Prostate gland (tissue), 2 donors: ENCODE results near the gene BATF. TPM values are rescaled to one million over a fixed set of nuclear protein-coding genes. Genes with fewer than 3 reads are reported as not detected.

Source experiments
- DNase-seq: peaks from one replicate; pipeline ENCODE4 v3.0.0-alpha.2; 2019; ENCODE audit warnings: low spot score
- H3K27ac ChIP-seq, 2 donors: fragments of 200-600 bp; sonication (generic); 2 replicates each; pipeline ENCODE4 v1.5.1; 2017 to 2019
- H3K27me3 ChIP-seq: fragments of 200-600 bp; sonication (generic); replicated peaks from 2 replicates; pipeline ENCODE4 v1.5.1; 2019; ENCODE audit not compliant: insufficient read depth
- H3K36me3 ChIP-seq, 2 donors: fragments of 200-600 bp; sonication (generic); 1 replicate in 1 of 2; 2 replicates in 1 of 2; pipeline versions ENCODE4 v1.5.1 to v1.8.1; 2017 to 2019
- H3K4me1 ChIP-seq: fragments of 200-600 bp; sonication (generic); replicated peaks from 2 replicates; pipeline ENCODE4 v1.5.1; 2019
- H3K4me3 ChIP-seq, 2 donors: fragments of 200-600 bp; sonication (generic); 2 replicates each; pipeline ENCODE4 v1.5.1; 2017 to 2019
- H3K9me3 ChIP-seq: fragments of 200-600 bp; sonication (generic); 2 replicates; pipeline ENCODE4 v1.5.1; 2017
- POLR2A ChIP-seq: fragments of 450-650 bp; IDR thresholded peaks from one replicate; pipeline ENCODE4 v1.6.1; 2016; ENCODE audit warnings: antibody characterized with exemption, mild to moderate bottlenecking
- POLR2AphosphoS5 ChIP-seq: sonication (generic); formaldehyde crosslinking; IDR thresholded peaks from one replicate; pipeline ENCODE4 v1.6.1; 2017; ENCODE audit warnings: antibody characterized with exemption
- WGBS: methylation state at CpG from one replicate; pipeline ENCODE4 v1.1.5; 2018; 5-methylcytosine and 5-hydroxymethylcytosine counted together
- intact Hi-C: fragments of 100-400 bp; cut with DNase I; formaldehyde crosslinking; loops from one replicate; pipeline ENCODE4 v1.14.2; 2022
- total RNA-seq, 2 donors: library from RNA; depleted of rRNA; stranded (reverse); fragments of >200 nt; gene quantifications; one replicate each; pipeline ENCODE4 v1.1.0, GENCODE V29; 2016
- TF ChIP-seq, protein P1 (sequence below), 4 experiments: fragments of 200-600 bp in 2 of 4; fragments of 450-650 bp in 2 of 4; sonication (generic) in 2 of 4; IDR thresholded peaks; 1 replicate in 3 of 4; 2 replicates in 1 of 4; pipeline ENCODE4 v1.5.1; 2016 to 2019; ENCODE audit warnings: antibody characterized with exemption in 4 of 4, mild to moderate bottlenecking in 2 of 4, moderate library complexity in 2 of 4

Gene BATF
- total RNA-seq, 2 donors from 2014 or later = 3.1 to 11.8 TPM

DNA sequence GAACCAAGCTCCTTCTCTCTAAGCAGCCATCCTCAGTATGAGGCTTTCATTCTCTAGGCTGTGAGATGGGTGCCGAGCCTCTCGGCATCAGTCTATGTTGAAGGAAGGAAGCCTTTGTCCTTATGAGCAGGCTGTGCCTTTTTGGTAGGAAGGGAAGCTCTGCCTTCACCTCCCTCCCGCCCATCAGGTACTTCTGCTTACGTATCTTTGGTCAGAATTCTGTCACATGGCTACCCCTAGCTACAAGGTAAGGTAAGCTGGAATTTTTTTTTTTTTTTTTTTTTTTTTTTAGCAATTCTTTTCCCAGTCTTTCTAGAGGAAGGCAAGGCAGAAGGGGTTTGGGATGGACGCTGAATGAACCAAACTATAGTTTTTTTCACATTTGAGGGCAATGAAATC lies 16.9 kb downstream of the BATF start:
- H3K9me3 ChIP-seq = no peaks in the 10 kb centered on the region
- H3K27ac ChIP-seq = no peak overlapping the region
- WGBS = 95% methylated on average over 5 of the region's 5 CpGs
- no peak for TF ChIP-seq POLR2A
- TF ChIP-seq, protein P1, sequence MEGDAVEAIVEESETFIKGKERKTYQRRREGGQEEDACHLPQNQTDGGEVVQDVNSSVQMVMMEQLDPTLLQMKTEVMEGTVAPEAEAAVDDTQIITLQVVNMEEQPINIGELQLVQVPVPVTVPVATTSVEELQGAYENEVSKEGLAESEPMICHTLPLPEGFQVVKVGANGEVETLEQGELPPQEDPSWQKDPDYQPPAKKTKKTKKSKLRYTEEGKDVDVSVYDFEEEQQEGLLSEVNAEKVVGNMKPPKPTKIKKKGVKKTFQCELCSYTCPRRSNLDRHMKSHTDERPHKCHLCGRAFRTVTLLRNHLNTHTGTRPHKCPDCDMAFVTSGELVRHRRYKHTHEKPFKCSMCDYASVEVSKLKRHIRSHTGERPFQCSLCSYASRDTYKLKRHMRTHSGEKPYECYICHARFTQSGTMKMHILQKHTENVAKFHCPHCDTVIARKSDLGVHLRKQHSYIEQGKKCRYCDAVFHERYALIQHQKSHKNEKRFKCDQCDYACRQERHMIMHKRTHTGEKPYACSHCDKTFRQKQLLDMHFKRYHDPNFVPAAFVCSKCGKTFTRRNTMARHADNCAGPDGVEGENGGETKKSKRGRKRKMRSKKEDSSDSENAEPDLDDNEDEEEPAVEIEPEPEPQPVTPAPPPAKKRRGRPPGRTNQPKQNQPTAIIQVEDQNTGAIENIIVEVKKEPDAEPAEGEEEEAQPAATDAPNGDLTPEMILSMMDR (IDR thresholded peaks at IDR 0.05) = no peak
- TF ChIP-seq POLR2AphosphoS5 = no peak
- no peak for DNase-seq
- H3K4me1 ChIP-seq = peaks cover 18% of the 10 kb centered on the region
- H3K27me3 ChIP-seq = no peaks in the 10 kb centered on the region
- H3K36me3 ChIP-seq = no peaks in the 10 kb centered on the region
- H3K4me3 ChIP-seq = no peak overlapping the region
- intact Hi-C loops = no loop called here

DNA sequence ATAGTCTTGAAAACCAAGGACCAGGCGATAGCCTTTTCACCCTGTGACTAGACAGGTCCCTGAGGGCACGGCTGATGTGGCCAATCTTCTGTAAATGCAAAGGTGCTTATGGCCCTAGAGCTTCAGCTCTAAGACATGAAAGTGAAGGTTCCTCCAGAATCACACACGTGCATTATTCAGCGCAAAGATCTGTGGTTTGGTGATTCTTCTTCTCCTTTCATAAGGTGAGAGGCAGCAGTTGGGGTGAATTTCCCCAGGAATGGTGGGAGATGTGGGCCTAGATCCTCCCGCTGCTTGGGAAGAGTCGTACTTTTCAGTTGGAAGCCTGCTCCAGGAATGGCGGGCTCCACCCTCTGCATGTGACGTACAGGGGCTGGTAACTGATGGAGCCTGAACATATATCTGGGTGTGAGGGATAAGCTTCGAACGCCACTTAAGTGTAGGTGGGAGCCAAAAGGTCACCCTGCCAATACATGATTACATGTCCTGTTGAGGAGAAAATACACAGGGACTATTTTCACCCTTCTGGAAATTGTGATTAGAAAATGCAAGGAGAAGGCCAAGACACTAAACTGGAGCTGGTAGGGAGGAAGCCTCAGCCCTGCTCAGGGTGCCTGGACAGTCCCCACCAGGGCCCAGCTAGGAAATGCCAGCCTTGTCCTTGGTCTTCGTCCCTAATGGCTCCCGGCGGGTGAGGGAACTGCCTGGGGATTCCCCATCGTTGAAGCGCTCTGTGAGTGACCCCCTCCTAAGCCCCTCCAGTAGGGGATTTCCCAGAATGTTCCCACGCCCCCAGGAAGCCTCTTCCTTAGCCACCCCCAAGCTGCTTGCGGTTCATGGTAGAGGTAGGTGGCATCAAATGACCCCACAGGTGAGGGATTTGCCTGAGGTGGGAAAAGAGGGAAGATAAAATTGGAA lies 17.6 kb downstream of the BATF start:
- 82% methylated on average over 17 of the region's 17 CpGs for WGBS
- DNase-seq = no peak
- H3K4me1 ChIP-seq = peaks cover 18% of the 10 kb centered on the region
- H3K36me3 ChIP-seq = no peaks in the 10 kb centered on the region
- no peak overlapping the region for H3K4me3 ChIP-seq
- no peaks in the 10 kb centered on the region for H3K9me3 ChIP-seq
- TF ChIP-seq, protein P1 (IDR thresholded peaks at IDR 0.05) = no peak
- no peak for TF ChIP-seq POLR2AphosphoS5
- no peak for TF ChIP-seq POLR2A
- intact Hi-C loops = no loop called here
- H3K27me3 ChIP-seq = no peaks in the 10 kb centered on the region
- no peak overlapping the region for H3K27ac ChIP-seq

DNA sequence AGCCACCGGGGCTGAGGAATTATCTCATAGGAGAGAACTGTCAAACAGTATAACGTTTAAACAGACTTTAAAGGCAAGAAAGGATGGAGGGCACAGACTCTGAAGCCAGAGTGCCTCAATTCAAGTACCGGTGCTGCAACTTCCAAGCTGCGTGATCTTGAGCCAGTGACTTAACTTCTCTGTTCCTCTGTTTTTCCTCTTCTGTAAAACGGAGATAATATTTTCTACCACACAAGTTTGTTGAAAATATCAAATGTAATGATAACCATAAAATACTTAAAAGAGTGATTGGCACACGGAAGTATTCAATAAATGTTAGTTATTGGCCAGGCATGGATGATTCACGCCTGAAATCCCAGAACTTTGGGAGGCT lies 18.2 kb downstream of the BATF start:
- Histone ChIP-seq H3K9me3 (no peaks in the 10 kb centered on the region), H3K36me3 (no peaks in the 10 kb centered on the region), H3K4me1 (peaks cover 16% of the 10 kb centered on the region), H3K4me3 (no peak overlapping the region), H3K27ac (no peak overlapping the region), H3K27me3 (no peaks in the 10 kb centered on the region)
- 80% methylated on average over 7 of the region's 7 CpGs for WGBS
- TF ChIP-seq POLR2AphosphoS5 (no peak), POLR2A (no peak)
- TF ChIP-seq, protein P1 (IDR thresholded peaks at IDR 0.05) = no peak
- intact Hi-C loops = no loop called here
- DNase-seq = no peak

DNA sequence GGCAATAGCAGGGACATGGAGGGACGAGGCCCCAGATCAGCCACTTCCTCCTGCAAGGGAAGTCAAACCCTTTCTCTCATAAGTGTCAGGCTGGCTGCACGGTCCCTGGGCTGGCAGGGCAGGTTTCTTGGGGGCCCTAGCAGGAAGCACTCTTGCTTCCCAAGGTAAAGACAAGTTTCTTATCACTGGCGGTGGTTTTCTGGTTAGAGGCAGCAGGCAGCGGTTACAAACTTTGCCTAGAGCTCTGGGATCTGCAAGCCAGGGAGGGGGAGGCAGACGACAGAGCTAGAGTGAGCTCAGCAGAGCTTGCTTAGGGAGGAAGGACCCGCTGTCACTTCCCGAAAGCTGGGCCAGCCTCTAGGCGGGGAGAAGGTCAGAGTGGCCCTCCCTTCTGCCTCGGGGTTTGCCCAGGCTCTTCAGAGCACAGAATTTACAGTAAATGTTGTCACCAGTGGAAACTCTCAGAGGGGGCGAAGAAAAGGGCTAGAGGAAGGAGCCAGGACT lies 20.4 kb downstream of the BATF start:
- DNase-seq = peak; percentile 53
- no peaks in the 10 kb centered on the region for H3K4me1 ChIP-seq
- H3K4me3 ChIP-seq = no peak overlapping the region
- H3K27ac ChIP-seq = peak overlapping the region; percentile 51 to 57
- intact Hi-C loops = no loop called here
- no peaks in the 10 kb centered on the region for H3K36me3 ChIP-seq
- WGBS = 35% methylated on average over 10 of the region's 10 CpGs
- TF ChIP-seq POLR2A (no peak), POLR2AphosphoS5 (peak; percentile 54)
- TF ChIP-seq, protein P1 (IDR thresholded peaks at IDR 0.05) = no peak
- no peaks in the 10 kb centered on the region for H3K9me3 ChIP-seq
- no peaks in the 10 kb centered on the region for H3K27me3 ChIP-seq

DNA sequence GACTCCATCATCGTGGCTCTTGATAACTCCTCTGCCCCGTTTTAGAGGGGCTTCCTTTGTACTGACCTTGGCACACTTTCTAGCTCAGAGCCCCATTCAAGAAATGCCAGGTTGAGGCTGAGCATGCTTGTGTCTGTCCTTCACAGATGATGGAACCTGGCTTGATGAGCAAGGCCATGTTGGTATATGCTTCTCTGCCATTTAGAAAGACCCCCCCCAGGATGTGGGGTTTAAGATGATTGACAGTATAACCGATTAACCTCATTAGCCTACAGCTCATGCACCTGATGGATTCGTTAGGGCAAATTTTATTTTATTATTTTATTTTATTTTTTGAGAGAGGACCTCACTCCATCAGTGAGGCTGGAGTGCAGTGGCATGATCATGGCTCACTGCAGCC lies 21.0 kb downstream of the BATF start:
- TF ChIP-seq POLR2AphosphoS5 = no peak
- TF ChIP-seq POLR2A = no peak
- TF ChIP-seq, protein P1 (IDR thresholded peaks at IDR 0.05) = no peak
- no peaks in the 10 kb centered on the region for H3K4me1 ChIP-seq
- H3K9me3 ChIP-seq = no peaks in the 10 kb centered on the region
- H3K27me3 ChIP-seq = no peaks in the 10 kb centered on the region
- peak overlapping the region; percentile 51 to 57 for H3K27ac ChIP-seq
- no peak for DNase-seq
- H3K36me3 ChIP-seq = no peaks in the 10 kb centered on the region
- intact Hi-C loops = no loop called here
- no peak overlapping the region for H3K4me3 ChIP-seq
- 73% methylated on average over 4 of the region's 4 CpGs for WGBS
